MM.1S (cell line): Measurements from ENCODE around the gene S100A4.

Source experiments
- DNase-seq: peaks from one replicate; pipeline ENCODE4 v3.0.0-alpha.2; 2015
- H2AFZ ChIP-seq: fragments of 300-600 bp; sonication (generic); 2 replicates; pipeline ENCODE4 v1.6.0; 2016; ENCODE audit warnings: antibody characterized with exemption, low read length
- H3F3A ChIP-seq: fragments of 300-600 bp; sonication (generic); 2 replicates; pipeline ENCODE4 v1.6.1; 2016; ENCODE audit warnings: mild to moderate bottlenecking, antibody characterized with exemption, low read length, moderate library complexity, mixed read lengths; ENCODE audit not compliant: insufficient read depth
- H3K27ac ChIP-seq: fragments of 300-600 bp; sonication (generic); 2 replicates; pipeline ENCODE4 v1.5.1; 2016; ENCODE audit warnings: mild to moderate bottlenecking, low read length
- H3K27me3 ChIP-seq: fragments of 300-600 bp; sonication (generic); replicated peaks from 2 replicates; pipeline ENCODE4 v1.6.0; 2016; ENCODE audit warnings: low read length; ENCODE audit not compliant: insufficient read depth
- H3K36me3 ChIP-seq: fragments of 300-600 bp; sonication (generic); replicated peaks from 2 replicates; pipeline ENCODE4 v1.6.1; 2016; ENCODE audit warnings: mild to moderate bottlenecking, low read length, mixed read lengths; ENCODE audit not compliant: insufficient read depth
- H3K4me1 ChIP-seq: fragments of 300-600 bp; sonication (generic); 2 replicates; pipeline ENCODE4 v1.6.1; 2016; ENCODE audit warnings: low read length, mixed read lengths
- H3K4me2 ChIP-seq: fragments of 300-600 bp; sonication (generic); 2 replicates; pipeline ENCODE4 v1.6.0; 2016; ENCODE audit warnings: low read depth, low read length
- H3K4me3 ChIP-seq: fragments of 300-600 bp; sonication (generic); 2 replicates; pipeline ENCODE4 v1.5.1; 2016; ENCODE audit warnings: low read length, mixed read lengths
- H3K79me2 ChIP-seq: fragments of 300-600 bp; sonication (generic); 2 replicates; pipeline ENCODE4 v1.6.1; 2016; ENCODE audit warnings: mixed run types, low read length, mixed read lengths
- H3K9ac ChIP-seq: fragments of 300-600 bp; sonication (generic); 2 replicates; pipeline ENCODE4 v1.6.1; 2016; ENCODE audit warnings: low read length, mixed read lengths
- H3K9me2 ChIP-seq: fragments of 300-600 bp; sonication (generic); replicated peaks from 2 replicates; pipeline ENCODE4 v1.6.1; 2016; ENCODE audit warnings: mild to moderate bottlenecking, low read length, mixed read lengths; ENCODE audit not compliant: insufficient read depth
- H3K9me3 ChIP-seq: fragments of 300-600 bp; sonication (generic); replicated peaks from 2 replicates; pipeline ENCODE4 v1.6.1; 2016; ENCODE audit warnings: mild to moderate bottlenecking, low read length, mixed read lengths; ENCODE audit not compliant: insufficient read depth
- H4K20me1 ChIP-seq: fragments of 300-600 bp; sonication (generic); 2 replicates; pipeline ENCODE4 v1.6.1; 2016; ENCODE audit warnings: mild to moderate bottlenecking, low read length, moderate library complexity, mixed read lengths; ENCODE audit not compliant: insufficient read depth
- EZH2 ChIP-seq: fragments of 300-600 bp; sonication (generic); optimal IDR thresholded peaks from 2 replicates; pipeline ENCODE3; 2017; ENCODE audit warnings: low read depth, mild to moderate bottlenecking, antibody characterized with exemption, low read length, mixed read lengths
- EZH2phosphoT487 ChIP-seq: fragments of 300-600 bp; sonication (generic); IDR thresholded peaks from 2 replicates; pipeline ENCODE4 v1.6.1; 2018; ENCODE audit warnings: antibody characterized with exemption, low read length
- TF ChIP-seq, protein P1 (sequence below): fragments of 300-600 bp; sonication (generic); IDR thresholded peaks from 2 replicates; pipeline ENCODE4 v1.5.1; 2016; ENCODE audit warnings: antibody characterized with exemption, low read length, mixed read lengths

The S100A4 gene

DNA sequence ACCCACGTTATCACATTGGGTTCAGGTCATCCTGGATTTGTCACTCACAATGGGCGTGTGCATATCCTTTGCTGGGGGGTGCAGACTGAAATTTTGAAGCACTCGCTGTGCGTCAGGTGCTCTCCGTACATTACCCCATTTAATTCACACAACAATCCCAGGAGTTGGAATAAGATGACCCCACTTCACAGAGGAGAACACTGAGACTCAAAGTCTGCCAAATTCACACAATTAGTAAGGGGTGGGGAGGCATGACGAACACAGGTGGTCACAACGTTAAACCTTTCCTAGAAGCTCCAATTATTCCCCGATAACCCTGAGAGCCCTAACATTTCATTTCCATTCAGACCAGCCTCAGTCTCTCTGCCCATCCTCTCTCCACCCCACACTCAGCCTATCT, 23.9 kb upstream of the S100A4 start:
- no peak overlapping the region for H3K4me2 ChIP-seq
- peaks cover 12% of the 10 kb centered on the region for H3K4me1 ChIP-seq
- no peak overlapping the region for H2AFZ ChIP-seq
- DNase-seq = no peak
- H3K9ac ChIP-seq = no peak overlapping the region
- no peak overlapping the region for H3K27ac ChIP-seq
- TF ChIP-seq EZH2 (no peak), EZH2phosphoT487 (no peak)
- TF ChIP-seq, protein P1, sequence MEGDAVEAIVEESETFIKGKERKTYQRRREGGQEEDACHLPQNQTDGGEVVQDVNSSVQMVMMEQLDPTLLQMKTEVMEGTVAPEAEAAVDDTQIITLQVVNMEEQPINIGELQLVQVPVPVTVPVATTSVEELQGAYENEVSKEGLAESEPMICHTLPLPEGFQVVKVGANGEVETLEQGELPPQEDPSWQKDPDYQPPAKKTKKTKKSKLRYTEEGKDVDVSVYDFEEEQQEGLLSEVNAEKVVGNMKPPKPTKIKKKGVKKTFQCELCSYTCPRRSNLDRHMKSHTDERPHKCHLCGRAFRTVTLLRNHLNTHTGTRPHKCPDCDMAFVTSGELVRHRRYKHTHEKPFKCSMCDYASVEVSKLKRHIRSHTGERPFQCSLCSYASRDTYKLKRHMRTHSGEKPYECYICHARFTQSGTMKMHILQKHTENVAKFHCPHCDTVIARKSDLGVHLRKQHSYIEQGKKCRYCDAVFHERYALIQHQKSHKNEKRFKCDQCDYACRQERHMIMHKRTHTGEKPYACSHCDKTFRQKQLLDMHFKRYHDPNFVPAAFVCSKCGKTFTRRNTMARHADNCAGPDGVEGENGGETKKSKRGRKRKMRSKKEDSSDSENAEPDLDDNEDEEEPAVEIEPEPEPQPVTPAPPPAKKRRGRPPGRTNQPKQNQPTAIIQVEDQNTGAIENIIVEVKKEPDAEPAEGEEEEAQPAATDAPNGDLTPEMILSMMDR = no peak
- H3K27me3 ChIP-seq = no peaks in the 10 kb centered on the region
- no peaks in the 10 kb centered on the region for H3K9me2 ChIP-seq
- H3K4me3 ChIP-seq = no peak overlapping the region
- no peaks in the 10 kb centered on the region for H3K79me2 ChIP-seq
- no peaks in the 10 kb centered on the region for H3F3A ChIP-seq
- H4K20me1 ChIP-seq = no peaks in the 10 kb centered on the region
- H3K9me3 ChIP-seq = no peaks in the 10 kb centered on the region
- no peaks in the 10 kb centered on the region for H3K36me3 ChIP-seq

DNA sequence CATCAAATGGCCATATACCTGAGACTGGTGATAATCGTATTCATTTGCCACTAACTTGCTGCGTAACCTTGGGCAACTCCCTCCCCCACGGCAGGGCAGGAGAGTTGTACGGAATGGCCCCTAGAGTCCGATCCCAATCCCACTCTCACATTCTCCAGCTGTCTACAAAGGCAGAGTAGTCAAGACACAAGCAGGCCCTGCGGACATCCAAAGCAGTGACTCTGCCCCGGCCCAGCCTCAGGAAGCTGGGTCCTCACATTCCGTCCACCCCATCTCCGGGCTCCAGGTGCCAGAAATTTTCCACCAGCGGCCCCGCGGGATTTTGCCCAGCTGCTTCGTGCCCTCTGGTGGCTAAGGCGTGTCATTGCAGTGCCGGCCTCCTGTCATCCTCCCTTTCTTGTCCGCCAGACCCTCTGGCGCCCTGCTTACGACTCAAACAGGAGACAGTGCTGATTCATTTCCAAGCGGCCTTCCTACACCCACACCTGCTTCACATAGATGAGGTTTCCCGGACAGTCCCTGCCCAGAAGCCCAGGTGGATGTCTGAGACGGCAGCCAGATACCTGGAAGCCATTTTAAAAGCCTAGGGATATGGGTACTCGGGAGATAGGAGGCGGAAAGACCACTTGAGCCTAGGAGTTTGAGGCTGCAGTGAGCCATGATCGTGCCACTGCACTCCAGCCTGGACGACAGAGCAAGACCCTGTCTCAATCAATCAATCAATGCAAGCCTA, 22.9 kb upstream of the S100A4 start:
- H3K9me2 ChIP-seq = no peaks in the 10 kb centered on the region
- H3K4me3 ChIP-seq = peak overlapping the region; percentile 22
- no peaks in the 10 kb centered on the region for H3K36me3 ChIP-seq
- no peak overlapping the region for H3K27ac ChIP-seq
- DNase-seq = peak; percentile 78
- H3K4me1 ChIP-seq = peaks cover 12% of the 10 kb centered on the region
- peak overlapping the region; percentile 61 for H3K4me2 ChIP-seq
- H3F3A ChIP-seq = no peaks in the 10 kb centered on the region
- TF ChIP-seq EZH2phosphoT487 = no peak
- TF ChIP-seq, protein P1 = peak; percentile 100; the same call in 1 of the 2 replicates
- no peak for TF ChIP-seq EZH2
- H3K9me3 ChIP-seq = no peaks in the 10 kb centered on the region
- no peaks in the 10 kb centered on the region for H4K20me1 ChIP-seq
- peak overlapping the region; percentile 7; the same call in 1 of the 2 replicates for H3K9ac ChIP-seq
- H3K79me2 ChIP-seq = no peaks in the 10 kb centered on the region
- H3K27me3 ChIP-seq = no peaks in the 10 kb centered on the region
- peak overlapping the region; percentile 89 for H2AFZ ChIP-seq

DNA sequence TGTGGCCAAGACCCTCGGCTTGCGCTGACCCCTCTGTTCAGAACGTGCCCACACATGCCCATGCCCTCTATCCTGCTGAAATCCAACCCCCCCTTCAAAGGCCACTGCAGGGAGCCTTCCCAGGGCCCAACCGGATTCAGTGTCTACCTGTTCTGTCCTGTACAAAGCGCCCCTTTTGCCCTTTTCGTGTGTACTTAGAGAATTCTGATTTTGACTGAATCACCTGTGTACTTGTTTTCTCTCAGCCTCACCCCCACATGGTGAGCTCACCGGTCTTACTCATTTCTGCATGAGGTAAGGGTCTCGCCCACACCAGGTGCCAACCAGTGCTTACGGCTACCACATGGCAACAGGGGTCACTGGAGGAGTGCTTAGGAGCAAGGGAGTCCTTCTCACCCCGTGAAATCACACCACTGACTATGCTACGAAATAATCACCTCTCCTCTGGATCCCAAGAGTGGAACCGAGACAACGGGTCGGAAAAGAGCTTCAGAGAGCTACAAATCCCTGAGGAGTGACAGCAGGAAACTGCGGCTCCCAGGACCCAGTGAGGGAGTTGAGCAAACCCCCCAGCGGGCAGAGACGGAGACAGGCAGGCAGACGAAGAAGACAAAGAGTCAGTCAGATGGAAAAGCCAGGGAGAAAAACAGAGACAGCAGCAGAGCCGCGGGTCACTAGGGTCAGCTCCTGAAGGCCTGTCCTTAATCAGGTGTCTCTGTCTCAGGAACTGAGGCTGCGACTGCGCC, 22.2 kb upstream of the S100A4 start:
- DNase-seq = no peak
- Histone ChIP-seq H3K79me2 (no peaks in the 10 kb centered on the region), H3K27ac (no peak overlapping the region), H3F3A (no peaks in the 10 kb centered on the region), H3K36me3 (no peaks in the 10 kb centered on the region), H3K4me2 (peak overlapping the region; percentile 61), H3K9ac (no peak overlapping the region), H3K4me3 (no peak overlapping the region), H4K20me1 (no peaks in the 10 kb centered on the region), H3K9me2 (no peaks in the 10 kb centered on the region), H3K9me3 (no peaks in the 10 kb centered on the region), H3K27me3 (no peaks in the 10 kb centered on the region), H2AFZ (peak overlapping the region; percentile 89), H3K4me1 (peaks cover 12% of the 10 kb centered on the region)
- TF ChIP-seq EZH2 (no peak), EZH2phosphoT487 (no peak)
- TF ChIP-seq, protein P1 = no peak
